ENCODE results near the gene MMP2. TPM values are rescaled to one million over a fixed set of nuclear protein-coding genes. Genes with fewer than 3 reads are reported as not detected.

Gene MMP2
- total RNA-seq, 1 experiment from 2014 or later = not detected

DNA sequence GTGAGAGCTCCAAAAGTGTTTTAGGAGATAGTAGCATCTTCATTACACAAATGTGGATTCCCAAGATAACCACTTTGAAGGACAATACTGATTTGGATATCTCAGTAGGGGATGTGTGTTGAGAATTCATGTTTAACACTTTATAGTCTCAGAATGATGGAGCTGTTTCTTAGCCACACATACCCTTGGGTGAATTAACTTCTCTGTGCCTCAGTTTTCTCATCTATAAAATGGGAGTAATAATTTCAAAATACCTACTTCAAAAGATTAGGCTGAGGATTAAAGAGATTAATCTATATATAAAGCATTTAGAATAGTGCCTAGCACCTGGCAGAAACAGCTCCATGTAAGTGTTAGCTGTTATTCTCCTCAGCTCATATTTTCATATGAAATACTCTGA is 48.9 kb downstream of the MMP2 start:
- no TSS peak for BruUV-seq (replicated peaks)
- Histone ChIP-seq H3K36me3 (ENCODE audit: low read depth, low read length) (no peaks in the 10 kb centered on the region), H3K27ac (ENCODE audit: low read length) (no peak overlapping the region), H3K27me3 (ENCODE audit: low read length) (no peaks in the 10 kb centered on the region), H3F3A (ENCODE audit: low read length, unreplicated experiment) (no peaks in the 10 kb centered on the region), H3K4me2 (ENCODE audit: low read length) (no peak overlapping the region), H3K4me3 (ENCODE audit: low read length) (no peak overlapping the region), H4K20me1 (ENCODE audit: low read length) (no peaks in the 10 kb centered on the region), H3K9ac (ENCODE audit: low read length) (no peak overlapping the region), H3K79me2 (ENCODE audit: low read length) (no peaks in the 10 kb centered on the region), H3K9me2 (replicated peaks; ENCODE audit: low read length) (no peaks in the 10 kb centered on the region), H3K9me3 (ENCODE audit: low read length) (no peaks in the 10 kb centered on the region), H3K4me1 (ENCODE audit: insufficient read depth, low read length) (0 out of 2 replicates have a peak, but pooled peaks cover 8% of the 10 kb centered on the region), H2AFZ (ENCODE audit: low read length) (no peak overlapping the region)
- DNase-seq (no peak), ATAC-seq (no peak)
- POLR2A ChIA-PET (ENCODE audit: unreplicated experiment) = no interaction called here
- CTCF ChIA-PET = no interaction called here
- TF ChIP-seq, protein P1, sequence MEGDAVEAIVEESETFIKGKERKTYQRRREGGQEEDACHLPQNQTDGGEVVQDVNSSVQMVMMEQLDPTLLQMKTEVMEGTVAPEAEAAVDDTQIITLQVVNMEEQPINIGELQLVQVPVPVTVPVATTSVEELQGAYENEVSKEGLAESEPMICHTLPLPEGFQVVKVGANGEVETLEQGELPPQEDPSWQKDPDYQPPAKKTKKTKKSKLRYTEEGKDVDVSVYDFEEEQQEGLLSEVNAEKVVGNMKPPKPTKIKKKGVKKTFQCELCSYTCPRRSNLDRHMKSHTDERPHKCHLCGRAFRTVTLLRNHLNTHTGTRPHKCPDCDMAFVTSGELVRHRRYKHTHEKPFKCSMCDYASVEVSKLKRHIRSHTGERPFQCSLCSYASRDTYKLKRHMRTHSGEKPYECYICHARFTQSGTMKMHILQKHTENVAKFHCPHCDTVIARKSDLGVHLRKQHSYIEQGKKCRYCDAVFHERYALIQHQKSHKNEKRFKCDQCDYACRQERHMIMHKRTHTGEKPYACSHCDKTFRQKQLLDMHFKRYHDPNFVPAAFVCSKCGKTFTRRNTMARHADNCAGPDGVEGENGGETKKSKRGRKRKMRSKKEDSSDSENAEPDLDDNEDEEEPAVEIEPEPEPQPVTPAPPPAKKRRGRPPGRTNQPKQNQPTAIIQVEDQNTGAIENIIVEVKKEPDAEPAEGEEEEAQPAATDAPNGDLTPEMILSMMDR (conservative IDR thresholded peaks at IDR 0.05; ENCODE audit: low read depth, low read length) = no peak
- TF ChIP-seq EZH2phosphoT487 (IDR thresholded peaks at IDR 0.05; ENCODE audit: borderline replicate concordance, low read length) = no peak
- no peak for TF ChIP-seq EZH2 (IDR thresholded peaks at IDR 0.05; ENCODE audit: low read length, unreplicated experiment)
- intact Hi-C loops (cut with micrococcal nuclease) = no loop called here

DNA sequence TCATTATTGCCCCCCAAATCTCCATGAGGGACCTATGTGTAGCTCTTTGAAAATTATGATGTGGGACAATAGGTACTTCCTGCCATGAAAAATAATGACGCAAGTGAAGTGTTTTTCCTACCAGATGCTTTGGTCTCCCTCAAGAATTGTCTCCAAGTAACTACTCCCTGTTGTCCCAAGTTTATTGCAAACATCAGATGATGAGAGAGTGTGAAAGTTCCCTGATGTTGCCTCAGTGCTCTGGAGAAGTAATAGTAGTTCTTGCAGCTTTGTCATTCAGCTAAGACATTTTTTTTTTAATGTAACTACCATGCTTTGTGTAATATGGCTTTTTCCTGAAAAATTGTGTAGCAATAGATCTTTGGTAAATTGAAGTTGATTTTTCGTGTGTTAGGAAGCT is 50.0 kb downstream of the MMP2 start:
- Histone ChIP-seq H3K79me2 (ENCODE audit: low read length) (no peaks in the 10 kb centered on the region), H3K27me3 (ENCODE audit: low read length) (no peaks in the 10 kb centered on the region), H3K27ac (ENCODE audit: low read length) (no peak overlapping the region), H3K9me2 (replicated peaks; ENCODE audit: low read length) (no peaks in the 10 kb centered on the region), H2AFZ (ENCODE audit: low read length) (no peak overlapping the region), H3K9me3 (ENCODE audit: low read length) (no peaks in the 10 kb centered on the region), H3K4me2 (ENCODE audit: low read length) (no peak overlapping the region), H4K20me1 (ENCODE audit: low read length) (no peaks in the 10 kb centered on the region), H3K4me3 (ENCODE audit: low read length) (no peak overlapping the region), H3F3A (ENCODE audit: low read length, unreplicated experiment) (no peaks in the 10 kb centered on the region), H3K36me3 (ENCODE audit: low read depth, low read length) (no peaks in the 10 kb centered on the region), H3K9ac (ENCODE audit: low read length) (no peak overlapping the region), H3K4me1 (ENCODE audit: insufficient read depth, low read length) (0 out of 2 replicates have a peak, but pooled peaks cover 8% of the 10 kb centered on the region)
- no peak for DNase-seq
- ChIA-PET POLR2A (ENCODE audit: unreplicated experiment) (no interaction called here), CTCF (no interaction called here)
- TF ChIP-seq EZH2phosphoT487 (IDR thresholded peaks at IDR 0.05; ENCODE audit: borderline replicate concordance, low read length) = no peak
- TF ChIP-seq, protein P1 (conservative IDR thresholded peaks at IDR 0.05; ENCODE audit: low read depth, low read length) = no peak
- no peak for TF ChIP-seq EZH2 (IDR thresholded peaks at IDR 0.05; ENCODE audit: low read length, unreplicated experiment)
- BruUV-seq (replicated peaks) = no TSS peak
- no peak for ATAC-seq
- intact Hi-C loops (cut with micrococcal nuclease) = no loop called here

DNA sequence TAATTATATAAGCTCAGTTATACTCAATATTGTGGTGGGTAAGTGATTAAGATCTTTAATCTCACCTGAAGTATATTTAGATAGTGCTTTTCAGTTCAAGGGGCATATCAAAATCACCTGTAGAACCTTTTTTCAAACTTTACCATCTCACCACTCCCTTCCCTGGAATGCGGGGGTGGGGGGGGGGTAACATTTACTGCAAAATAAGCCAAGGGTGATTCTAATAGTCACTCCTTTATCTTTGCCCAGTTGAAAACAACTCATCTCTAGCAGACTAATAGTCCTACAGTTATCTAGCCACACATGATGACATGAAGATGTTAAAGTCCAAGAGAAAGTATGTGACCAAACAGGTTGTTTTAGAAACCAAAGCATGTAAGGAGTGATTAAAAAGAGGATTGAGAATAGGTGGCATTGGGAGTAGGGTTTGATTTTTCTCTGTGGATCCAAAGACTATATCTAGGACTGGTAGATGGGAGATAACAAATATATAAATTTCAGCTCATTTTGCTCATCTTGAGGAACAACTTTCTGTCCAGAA is 51.4 kb downstream of the MMP2 start:
- Histone ChIP-seq H2AFZ (ENCODE audit: low read length) (no peak overlapping the region), H3K4me2 (ENCODE audit: low read length) (peak overlapping the region; percentile 16; the same call in 1 of the 2 replicates), H3K9me3 (ENCODE audit: low read length) (no peaks in the 10 kb centered on the region), H3K27me3 (ENCODE audit: low read length) (no peaks in the 10 kb centered on the region), H3F3A (ENCODE audit: low read length, unreplicated experiment) (no peaks in the 10 kb centered on the region), H4K20me1 (ENCODE audit: low read length) (no peaks in the 10 kb centered on the region), H3K9me2 (replicated peaks; ENCODE audit: low read length) (no peaks in the 10 kb centered on the region), H3K36me3 (ENCODE audit: low read depth, low read length) (no peaks in the 10 kb centered on the region), H3K4me3 (ENCODE audit: low read length) (no peak overlapping the region), H3K27ac (ENCODE audit: low read length) (no peak overlapping the region), H3K79me2 (ENCODE audit: low read length) (no peaks in the 10 kb centered on the region), H3K4me1 (ENCODE audit: insufficient read depth, low read length) (0 out of 2 replicates have a peak, but pooled peaks cover 8% of the 10 kb centered on the region), H3K9ac (ENCODE audit: low read length) (no peak overlapping the region)
- intact Hi-C loops (cut with micrococcal nuclease) = no loop called here
- ChIA-PET CTCF (no interaction called here), POLR2A (ENCODE audit: unreplicated experiment) (no interaction called here)
- ATAC-seq = no peak
- peak; percentile 33 for DNase-seq
- TF ChIP-seq EZH2phosphoT487 (IDR thresholded peaks at IDR 0.05; ENCODE audit: borderline replicate concordance, low read length) (no peak), EZH2 (IDR thresholded peaks at IDR 0.05; ENCODE audit: low read length, unreplicated experiment) (no peak)
- TF ChIP-seq, protein P1 (conservative IDR thresholded peaks at IDR 0.05; ENCODE audit: low read depth, low read length) = no peak
- no TSS peak for BruUV-seq (replicated peaks)
